GM12878 (cell line): ENCODE results near the gene TCF4. TPM values are rescaled to one million over a fixed set of nuclear protein-coding genes. Genes with fewer than 3 reads are reported as not detected.

Experiments used
- ATAC-seq: fragments of 200-7000 bp; cut with Tn5 transposase; 3 replicates; pipeline ENCODE4 v1.9.1; 2020; ENCODE audit warnings: mild to moderate bottlenecking, moderate library complexity
- BruUV-seq: library from RNA; stranded (reverse); fragments of 400-500 nt; replicated peaks from 2 replicates; lab custom pipeline; 2021; lab: Mats Ljungman, UMichigan
- CTCF ChIA-PET: fragments of 300-600 bp; sonication (Branson Sonifier 250); formaldehyde crosslinking; extraction: SDS; loops from one replicate; lab custom pipeline; 2021; ENCODE audit warnings: inconsistent platforms; lab: Yijun Ruan, JAX
- POLR2A ChIA-PET: fragments of 350-600 bp; formaldehyde crosslinking; extraction: SDS; loops from one replicate; lab custom pipeline; 2021; ENCODE audit warnings: inconsistent platforms; lab: Charles Lee
- RAD21 ChIA-PET: fragments of 300-600 bp; sonication (Branson Sonifier 250); formaldehyde crosslinking; loops from one replicate; lab custom pipeline; 2023; ENCODE audit warnings: antibody characterized with exemption; ENCODE audit not compliant: unreplicated experiment; lab: Charles Lee
- SMC1A ChIA-PET: fragments of 300-600 bp; sonication (Branson Sonifier 250); formaldehyde crosslinking; loops from one replicate; lab custom pipeline; 2023; ENCODE audit not compliant: unreplicated experiment, uncharacterized antibody; lab: Charles Lee
- DNase-seq: peaks from one replicate; pipeline ENCODE4 v3.0.0-alpha.2; 2011; ENCODE audit warnings: low read depth, low spot score
- FAIRE-seq: peaks from 3 replicates; lab custom pipeline; 2011; peaks lifted over from hg19 to GRCh38; lab: Jason Lieb, UNC
- H2AFZ ChIP-seq: 2 replicates; pipeline ENCODE4 v1.6.0; 2011; ENCODE audit warnings: low read depth, low read length, control low read depth; ENCODE audit not compliant: control insufficient read depth
- H3K27ac ChIP-seq: 2 replicates; pipeline ENCODE4 v1.5.1; 2011; ENCODE audit warnings: control low read depth; ENCODE audit not compliant: control insufficient read depth, insufficient read depth
- H3K27me3 ChIP-seq, 2 experiments: replicated peaks in 1 of 2; 2 replicates each; pipeline versions ENCODE4 v1.6.0 to v1.6.1; 2011; ENCODE audit warnings: low read length in 1 of 2; ENCODE audit not compliant: control insufficient read depth in 2 of 2, insufficient read depth in 2 of 2
- H3K36me3 ChIP-seq, 2 experiments: 2 replicates each; pipeline ENCODE4 v1.5.1; 2011; ENCODE audit warnings: low read length in 1 of 2; ENCODE audit not compliant: control insufficient read depth in 2 of 2, insufficient read depth in 2 of 2
- H3K4me1 ChIP-seq: 2 replicates; pipeline ENCODE4 v1.6.1; 2011; ENCODE audit warnings: mild to moderate bottlenecking, low read length, moderate library complexity, mixed read lengths; ENCODE audit not compliant: control insufficient read depth, insufficient read depth
- H3K4me2 ChIP-seq: 2 replicates; pipeline ENCODE4 v1.6.0; 2011; ENCODE audit warnings: control low read depth; ENCODE audit not compliant: control insufficient read depth, insufficient read depth
- H3K4me3 ChIP-seq: fragments of 200-600 bp; sonication (generic); 2 replicates; pipeline ENCODE4 v1.5.1; 2016
- H3K79me2 ChIP-seq: 2 replicates; pipeline ENCODE4 v1.6.0; 2011; ENCODE audit warnings: low read length; ENCODE audit not compliant: control insufficient read depth, insufficient read depth
- H3K9ac ChIP-seq: 2 replicates; pipeline ENCODE4 v1.8.0; 2011; ENCODE audit warnings: low read length, control low read depth, mixed read lengths; ENCODE audit not compliant: control insufficient read depth, insufficient read depth
- H3K9me3 ChIP-seq: replicated peaks from 3 replicates; pipeline ENCODE4 v1.5.1; 2011; ENCODE audit warnings: mild to moderate bottlenecking, low read length; ENCODE audit not compliant: control insufficient read depth, insufficient read depth
- H4K20me1 ChIP-seq: 2 replicates; pipeline ENCODE4 v1.6.0; 2011; ENCODE audit not compliant: control insufficient read depth, insufficient read depth
- DPF2 ChIP-seq: fragments of 450-650 bp; IDR thresholded peaks from 2 replicates; pipeline ENCODE4 v1.6.1; 2017; ENCODE audit warnings: mild to moderate bottlenecking
- ESRRA ChIP-seq: IDR thresholded peaks from 2 replicates; pipeline ENCODE4 v1.6.1; 2012; ENCODE audit warnings: mild to moderate bottlenecking, low read length, improper control_type of control experiment
- MEF2A ChIP-seq: IDR thresholded peaks from 2 replicates; pipeline ENCODE4 v1.6.1; 2011; ENCODE audit warnings: low read depth, mild to moderate bottlenecking, low read length, moderate library complexity; ENCODE audit not compliant: insufficient read depth
- MEF2B ChIP-seq: fragments of 450-650 bp; IDR thresholded peaks from 2 replicates; pipeline ENCODE4 v1.6.1; 2018; ENCODE audit warnings: mild to moderate bottlenecking, moderate library complexity; ENCODE audit not compliant: partially characterized antibody, poor library complexity, severe bottlenecking
- NFYA ChIP-seq: IDR thresholded peaks from 2 replicates; pipeline ENCODE4 v1.6.1; 2011; ENCODE audit warnings: low read depth, mild to moderate bottlenecking, low read length, improper control_type of control experiment, borderline replicate concordance
- RCOR1 ChIP-seq: conservative IDR thresholded peaks from 2 replicates; pipeline ENCODE4 v1.6.1; 2012; ENCODE audit warnings: low read depth, low read length, improper control_type of control experiment
- SMC3 ChIP-seq: IDR thresholded peaks from 2 replicates; pipeline ENCODE4 v1.6.1; 2011; ENCODE audit warnings: low read length, improper control_type of control experiment, borderline replicate concordance
- TBL1XR1 ChIP-seq: IDR thresholded peaks from 2 replicates; pipeline ENCODE4 v1.6.1; 2012; ENCODE audit warnings: low read depth, low read length, improper control_type of control experiment
- ZNF24 ChIP-seq: fragments of 450-650 bp; IDR thresholded peaks from 2 replicates; pipeline ENCODE4 v1.6.1; 2017; ENCODE audit warnings: antibody characterized with exemption, mild to moderate bottlenecking
- WGBS: methylation state at CpG from one replicate; pipeline ENCODE4 v1.1.6; 2016; ENCODE audit warnings: low lambda C conversion rate; ENCODE audit not compliant: insufficient replicate concordance, insufficient coverage; ENCODE audit errors: missing lambda C conversion rate; 5-methylcytosine and 5-hydroxymethylcytosine counted together
- in situ Hi-C: fragments of 300-500 bp; cut with MboI; formaldehyde crosslinking; loops from 9 replicates; pipeline ENCODE4 v1.14.3; 2018; ENCODE audit warnings: mixed read lengths
- intact Hi-C: fragments of 100-400 bp; cut with micrococcal nuclease; formaldehyde crosslinking; loops from one replicate; pipeline ENCODE4 v1.14.2; 2022; ENCODE audit not compliant: unreplicated experiment
- polyA plus RNA-seq, 11 experiments: library from polyadenylated mRNA; depleted of rRNA in 4 of 11; unstranded in 6 of 11; stranded (reverse) in 5 of 11; fragments of >200 nt; fragmentation: Nextera tagmentation in 4 of 11; fragmentation: Illumina TruSeq in 1 of 11; extraction: Ambion mirVana in 4 of 11; extraction: Trizol in 1 of 11; gene quantifications; 1 replicate in 1 of 11; 2 replicates in 10 of 11; pipeline versions ENCODE4 v1.2.1 to v1.2.3, GENCODE V29; 2011 to 2016; ENCODE audit warnings: inconsistent platforms in 2 of 11, missing spikeins in 2 of 11, low read depth in 1 of 11
- total RNA-seq, 4 experiments: library from RNA; depleted of rRNA in 3 of 4; stranded (reverse); fragments of >200 nt in 3 of 4; fragmentation: Illumina TruSeq in 1 of 4; extraction: Trizol in 1 of 4; gene quantifications; 2 replicates each; pipeline versions ENCODE4 v1.2.1 to v1.2.3, GENCODE V29; 2013 to 2021
- TF ChIP-seq, protein P1 (sequence below): IDR thresholded peaks from 2 replicates; pipeline ENCODE4 v1.6.1; 2011; ENCODE audit warnings: borderline replicate concordance, low read depth, mild to moderate bottlenecking, moderate library complexity, mixed read lengths, low read length; ENCODE audit not compliant: insufficient read depth; ENCODE audit errors: extremely low read length
- TF ChIP-seq, protein P2 (sequence below): fragments of 150-350 bp; IDR thresholded peaks from 2 replicates; pipeline ENCODE4 v1.6.1; 2016; ENCODE audit warnings: low read depth, low read length
- TF ChIP-seq, protein P3 (sequence below): IDR thresholded peaks from 2 replicates; pipeline ENCODE4 v1.6.1; 2012; ENCODE audit warnings: low read depth, low read length, improper control_type of control experiment
- TF ChIP-seq, protein P4 (sequence below): IDR thresholded peaks from 2 replicates; pipeline ENCODE4 v1.6.1; 2011; ENCODE audit warnings: mild to moderate bottlenecking, low read depth, low read length, moderate library complexity; ENCODE audit not compliant: insufficient replicate concordance
- TF ChIP-seq, protein P5 (sequence below): IDR thresholded peaks from 2 replicates; pipeline ENCODE4 v1.6.1; 2011; ENCODE audit warnings: low read depth, low read length, improper control_type of control experiment, borderline replicate concordance
- TF ChIP-seq, protein P6 (sequence below): fragments of 450-650 bp; IDR thresholded peaks from 2 replicates; pipeline ENCODE4 v1.6.1; 2016; ENCODE audit warnings: mild to moderate bottlenecking

TCF4 gene
- total and polyA plus RNA-seq, 10 of the 15 experiments (the other 5 are each of a cell fraction or from before 2014, with no cell fraction given), result 15.2 to 94.0 (median 31.5) TPM

DNA sequence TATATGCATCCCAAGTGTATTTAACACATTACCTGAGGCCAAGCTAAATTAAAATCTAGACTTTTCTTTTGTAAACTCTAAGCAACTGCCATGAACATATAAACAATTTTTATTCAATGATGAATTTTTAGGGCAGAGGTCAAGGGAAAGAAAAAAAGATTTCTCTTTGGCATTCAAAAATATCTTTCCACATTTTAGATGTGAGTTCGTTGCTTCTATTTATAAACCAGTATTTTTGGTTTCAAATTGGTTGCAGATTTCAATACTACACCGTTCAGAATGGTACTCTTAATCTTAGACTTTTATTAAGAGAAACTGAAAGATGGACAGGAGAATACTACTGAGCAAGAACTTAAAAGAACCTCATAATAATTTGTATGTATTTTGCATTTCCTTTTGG, 335.1 kb downstream of the TCF4 start:
- in situ Hi-C loops, result no loop called here
- Histone ChIP-seq H3K79me2 (peaks cover 4% of the 10 kb centered on the region), H3K36me3 (peaks cover 5 to 35% of the 10 kb centered on the region in 2 experiments), H3K4me3 (peak overlapping the region; percentile 11), H3K27ac (peak overlapping the region; percentile 71; the same call in 1 of the 2 replicates), H3K4me1 (peaks cover 51% of the 10 kb centered on the region), H2AFZ (no peak overlapping the region), H3K9me3 (peaks cover 2% of the 10 kb centered on the region; the same call in 2 of the 3 replicates), H3K27me3 (no peaks in the 10 kb centered on the region), H4K20me1 (no peaks in the 10 kb centered on the region), H3K9ac (no peak overlapping the region), H3K4me2 (peak overlapping the region; percentile 88)
- DNase-seq (no peak), FAIRE-seq (no peak), ATAC-seq (peak; percentile 32)
- ChIA-PET SMC1A (interaction anchor here (1.0 to 7.1 kb wide), 8 partner anchors 10 to 69 kb away, joined by 3 to 177 read pairs (median 34); no protein-coding TSS in a partner anchor), RAD21 (interaction anchor here (0.7 to 6.8 kb wide), 7 partner anchors 12 to 72 kb away, joined by 3 to 93 read pairs (median 19); no protein-coding TSS in a partner anchor), POLR2A (interaction anchor here (1.3 to 6.4 kb wide), 4 partner anchors 15 to 66 kb away, joined by 3 to 70 read pairs (median 12); no protein-coding TSS in a partner anchor), CTCF (interaction anchor here (1.2 to 7.1 kb wide), 6 partner anchors 15 to 60 kb away, joined by 3 to 50 read pairs (median 4); no protein-coding TSS in a partner anchor)
- intact Hi-C loops, result no loop called here
- no TSS peak for BruUV-seq
- 2% methylated on average over 2 of the region's 2 CpGs for WGBS
- TF ChIP-seq, protein P1, sequence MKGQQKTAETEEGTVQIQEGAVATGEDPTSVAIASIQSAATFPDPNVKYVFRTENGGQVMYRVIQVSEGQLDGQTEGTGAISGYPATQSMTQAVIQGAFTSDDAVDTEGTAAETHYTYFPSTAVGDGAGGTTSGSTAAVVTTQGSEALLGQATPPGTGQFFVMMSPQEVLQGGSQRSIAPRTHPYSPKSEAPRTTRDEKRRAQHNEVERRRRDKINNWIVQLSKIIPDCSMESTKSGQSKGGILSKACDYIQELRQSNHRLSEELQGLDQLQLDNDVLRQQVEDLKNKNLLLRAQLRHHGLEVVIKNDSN, result no peak
- TF ChIP-seq MEF2B (peak; percentile 22), MEF2A (peak; percentile 83), ZNF24 (no peak), RCOR1 (no peak), TBL1XR1 (no peak), SMC3 (no peak), NFYA (no peak), ESRRA (no peak), DPF2 (no peak)
- TF ChIP-seq, protein P2, sequence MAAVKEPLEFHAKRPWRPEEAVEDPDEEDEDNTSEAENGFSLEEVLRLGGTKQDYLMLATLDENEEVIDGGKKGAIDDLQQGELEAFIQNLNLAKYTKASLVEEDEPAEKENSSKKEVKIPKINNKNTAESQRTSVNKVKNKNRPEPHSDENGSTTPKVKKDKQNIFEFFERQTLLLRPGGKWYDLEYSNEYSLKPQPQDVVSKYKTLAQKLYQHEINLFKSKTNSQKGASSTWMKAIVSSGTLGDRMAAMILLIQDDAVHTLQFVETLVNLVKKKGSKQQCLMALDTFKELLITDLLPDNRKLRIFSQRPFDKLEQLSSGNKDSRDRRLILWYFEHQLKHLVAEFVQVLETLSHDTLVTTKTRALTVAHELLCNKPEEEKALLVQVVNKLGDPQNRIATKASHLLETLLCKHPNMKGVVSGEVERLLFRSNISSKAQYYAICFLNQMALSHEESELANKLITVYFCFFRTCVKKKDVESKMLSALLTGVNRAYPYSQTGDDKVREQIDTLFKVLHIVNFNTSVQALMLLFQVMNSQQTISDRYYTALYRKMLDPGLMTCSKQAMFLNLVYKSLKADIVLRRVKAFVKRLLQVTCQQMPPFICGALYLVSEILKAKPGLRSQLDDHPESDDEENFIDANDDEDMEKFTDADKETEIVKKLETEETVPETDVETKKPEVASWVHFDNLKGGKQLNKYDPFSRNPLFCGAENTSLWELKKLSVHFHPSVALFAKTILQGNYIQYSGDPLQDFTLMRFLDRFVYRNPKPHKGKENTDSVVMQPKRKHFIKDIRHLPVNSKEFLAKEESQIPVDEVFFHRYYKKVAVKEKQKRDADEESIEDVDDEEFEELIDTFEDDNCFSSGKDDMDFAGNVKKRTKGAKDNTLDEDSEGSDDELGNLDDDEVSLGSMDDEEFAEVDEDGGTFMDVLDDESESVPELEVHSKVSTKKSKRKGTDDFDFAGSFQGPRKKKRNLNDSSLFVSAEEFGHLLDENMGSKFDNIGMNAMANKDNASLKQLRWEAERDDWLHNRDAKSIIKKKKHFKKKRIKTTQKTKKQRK, result no peak
- TF ChIP-seq, protein P3, sequence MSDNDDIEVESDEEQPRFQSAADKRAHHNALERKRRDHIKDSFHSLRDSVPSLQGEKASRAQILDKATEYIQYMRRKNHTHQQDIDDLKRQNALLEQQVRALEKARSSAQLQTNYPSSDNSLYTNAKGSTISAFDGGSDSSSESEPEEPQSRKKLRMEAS, result no peak
- TF ChIP-seq, protein P4, sequence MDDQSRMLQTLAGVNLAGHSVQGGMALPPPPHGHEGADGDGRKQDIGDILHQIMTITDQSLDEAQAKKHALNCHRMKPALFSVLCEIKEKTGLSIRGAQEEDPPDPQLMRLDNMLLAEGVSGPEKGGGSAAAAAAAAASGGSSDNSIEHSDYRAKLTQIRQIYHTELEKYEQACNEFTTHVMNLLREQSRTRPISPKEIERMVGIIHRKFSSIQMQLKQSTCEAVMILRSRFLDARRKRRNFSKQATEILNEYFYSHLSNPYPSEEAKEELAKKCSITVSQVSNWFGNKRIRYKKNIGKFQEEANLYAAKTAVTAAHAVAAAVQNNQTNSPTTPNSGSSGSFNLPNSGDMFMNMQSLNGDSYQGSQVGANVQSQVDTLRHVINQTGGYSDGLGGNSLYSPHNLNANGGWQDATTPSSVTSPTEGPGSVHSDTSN, result no peak
- TF ChIP-seq, protein P5, sequence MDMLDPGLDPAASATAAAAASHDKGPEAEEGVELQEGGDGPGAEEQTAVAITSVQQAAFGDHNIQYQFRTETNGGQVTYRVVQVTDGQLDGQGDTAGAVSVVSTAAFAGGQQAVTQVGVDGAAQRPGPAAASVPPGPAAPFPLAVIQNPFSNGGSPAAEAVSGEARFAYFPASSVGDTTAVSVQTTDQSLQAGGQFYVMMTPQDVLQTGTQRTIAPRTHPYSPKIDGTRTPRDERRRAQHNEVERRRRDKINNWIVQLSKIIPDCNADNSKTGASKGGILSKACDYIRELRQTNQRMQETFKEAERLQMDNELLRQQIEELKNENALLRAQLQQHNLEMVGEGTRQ, result no peak
- TF ChIP-seq, protein P6, sequence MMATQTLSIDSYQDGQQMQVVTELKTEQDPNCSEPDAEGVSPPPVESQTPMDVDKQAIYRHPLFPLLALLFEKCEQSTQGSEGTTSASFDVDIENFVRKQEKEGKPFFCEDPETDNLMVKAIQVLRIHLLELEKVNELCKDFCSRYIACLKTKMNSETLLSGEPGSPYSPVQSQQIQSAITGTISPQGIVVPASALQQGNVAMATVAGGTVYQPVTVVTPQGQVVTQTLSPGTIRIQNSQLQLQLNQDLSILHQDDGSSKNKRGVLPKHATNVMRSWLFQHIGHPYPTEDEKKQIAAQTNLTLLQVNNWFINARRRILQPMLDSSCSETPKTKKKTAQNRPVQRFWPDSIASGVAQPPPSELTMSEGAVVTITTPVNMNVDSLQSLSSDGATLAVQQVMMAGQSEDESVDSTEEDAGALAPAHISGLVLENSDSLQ, result peak; percentile 43; the same call in 1 of the 2 replicates
